Esophagus (tissue), 2 donors: Measurements from ENCODE around the gene ADH5. TPM values are rescaled to one million over a fixed set of nuclear protein-coding genes. Genes with fewer than 3 reads are reported as not detected.
"Not testable (repeated sequence)": the region's sequence is repeated elsewhere in the genome, so short reads cannot be mapped to it uniquely, and the experiment has no call there.

ENCODE experiments used
- H3K27ac ChIP-seq, 2 donors: one replicate each; pipeline ENCODE4 v1.5.1; 2013; ENCODE audit warnings: low read depth in 2 of 2, mild to moderate bottlenecking in 2 of 2, inconsistent platforms in 1 of 2, low read length in 1 of 2, moderate library complexity in 1 of 2
- H3K27me3 ChIP-seq, 2 donors: one replicate each; pipeline ENCODE4 v1.6.1; 2013; ENCODE audit warnings: low read length in 2 of 2, control low read depth in 1 of 2, mild to moderate bottlenecking in 1 of 2; ENCODE audit not compliant: insufficient read depth in 2 of 2, control insufficient read depth in 1 of 2
- H3K36me3 ChIP-seq, 2 donors: one replicate each; pipeline ENCODE4 v1.6.1; 2013; ENCODE audit warnings: low read length in 1 of 2; ENCODE audit not compliant: control insufficient read depth in 2 of 2, insufficient read depth in 2 of 2
- H3K4me1 ChIP-seq, 2 donors: one replicate each; pipeline ENCODE4 v1.6.1; 2013; ENCODE audit warnings: low read length in 1 of 2; ENCODE audit not compliant: control insufficient read depth in 2 of 2, insufficient read depth in 2 of 2
- H3K4me3 ChIP-seq, 2 donors: one replicate each; pipeline ENCODE4 v1.5.1; 2013; ENCODE audit warnings: low read length in 2 of 2, mild to moderate bottlenecking in 2 of 2, low read depth in 1 of 2, moderate library complexity in 1 of 2
- H3K9me3 ChIP-seq, 2 donors: one replicate each; pipeline ENCODE4 v1.6.1; 2013; ENCODE audit warnings: mild to moderate bottlenecking in 2 of 2, low read depth in 1 of 2, low read length in 1 of 2, moderate library complexity in 1 of 2; ENCODE audit not compliant: control insufficient read depth in 2 of 2, insufficient read depth in 1 of 2
- WGBS, 2 donors: extraction: QIAGEN DNeasy Blood & Tissue Kit; methylation state at CpG; one replicate each; pipeline ENCODE4 v1.1.7; 2013; 5-methylcytosine and 5-hydroxymethylcytosine counted together
- polyA plus RNA-seq, 2 donors: library from polyadenylated mRNA; stranded (reverse); fragments of 200-250 nt; gene quantifications; one replicate each; pipeline ENCODE4 v1.2.3, GENCODE V29; 2013
- donor health status: healthy with polysubstance abuse.
- donor health status: Bipolar disorder and iron deficiency.

The ADH5 gene
- polyA plus RNA-seq, 2 donors = 51.0 to 112 TPM

- Histone ChIP-seq H3K27me3 (no peaks in the 10 kb centered on the region), H3K9me3 (no peaks in the 10 kb centered on the region), H3K4me1 (no peaks in the 10 kb centered on the region), H3K27ac (no peak overlapping the region), H3K4me3 (no peak overlapping the region), H3K36me3 (peaks cover 8 to 17% of the 10 kb centered on the region in 2 donors)
- WGBS, 2 donors = 90 to 95% methylated on average over 5 of the region's 5 CpGs
Measured at GRCh38 chr4:99076292-99076976, 12.2 kb downstream of the ADH5 start.

- Histone ChIP-seq H3K4me1 (no peaks in the 10 kb centered on the region), H3K27me3 (no peaks in the 10 kb centered on the region), H3K9me3 (no peaks in the 10 kb centered on the region), H3K36me3 (peaks cover 5 to 11% of the 10 kb centered on the region in 2 donors), H3K4me3 (no peak overlapping the region), H3K27ac (no peak overlapping the region)
- 95 to 96% methylated on average over 7 of the region's 7 CpGs for WGBS, 2 donors
Measured at GRCh38 chr4:99074816-99075215, 13.8 kb downstream of the ADH5 start.

GRCh38 chr4:99071159-99071558 lies 17.4 kb downstream of the ADH5 start:
- 81% methylated on average over 5 of the region's 5 CpGs for WGBS, 2 donors
- Histone ChIP-seq H3K9me3 (no peaks in the 10 kb centered on the region), H3K36me3 (peaks cover 3 to 11% of the 10 kb centered on the region in 2 donors), H3K4me3 (no peak overlapping the region), H3K27me3 (no peaks in the 10 kb centered on the region), H3K27ac (no peak overlapping the region), H3K4me1 (no peaks in the 10 kb centered on the region)

- H3K4me3 ChIP-seq = no peak overlapping the region
- no peak overlapping the region for H3K27ac ChIP-seq
- H3K36me3 ChIP-seq = peaks cover 0 to 3% of the 10 kb centered on the region in 2 donors
- WGBS, 2 donors = 82 to 88% methylated on average over 1 of the region's 1 CpG
- H3K27me3 ChIP-seq = no peaks in the 10 kb centered on the region
- no peaks in the 10 kb centered on the region for H3K4me1 ChIP-seq
- no peaks in the 10 kb centered on the region for H3K9me3 ChIP-seq
Measured at GRCh38 chr4:99067617-99068016, 21.0 kb downstream of the ADH5 start.

- not testable (repeated sequence) for H3K9me3 ChIP-seq, H3K36me3 ChIP-seq, H3K4me1 ChIP-seq, H3K27ac ChIP-seq, H3K27me3 ChIP-seq, H3K4me3 ChIP-seq
- WGBS, 2 donors = 99 to 100% methylated on average over 1 to 2 of the region's 2 CpGs
Measured at GRCh38 chr4:99065521-99065920, 23.1 kb downstream of the ADH5 start.

- Histone ChIP-seq H3K4me3 (no peak overlapping the region), H3K27me3 (no peaks in the 10 kb centered on the region), H3K36me3 (peaks cover 2 to 14% of the 10 kb centered on the region in 2 donors), H3K4me1 (no peaks in the 10 kb centered on the region), H3K9me3 (no peaks in the 10 kb centered on the region), H3K27ac (no peak overlapping the region)
- WGBS, 2 donors = 68 to 76% methylated on average over 4 of the region's 4 CpGs
Measured at GRCh38 chr4:99062120-99062519, 26.5 kb downstream of the ADH5 start.

GRCh38 chr4:99061048-99061700 lies 27.4 kb downstream of the ADH5 start:
- WGBS, 2 donors = 88 to 94% methylated on average over 8 of the region's 8 CpGs
- Histone ChIP-seq H3K36me3 (peaks cover 2 to 14% of the 10 kb centered on the region in 2 donors), H3K4me3 (no peak overlapping the region), H3K4me1 (no peaks in the 10 kb centered on the region), H3K9me3 (no peaks in the 10 kb centered on the region), H3K27ac (no peak overlapping the region), H3K27me3 (no peaks in the 10 kb centered on the region)

- Histone ChIP-seq H3K4me3 (no peak overlapping the region), H3K4me1 (no peaks in the 10 kb centered on the region), H3K9me3 (no peaks in the 10 kb centered on the region), H3K36me3 (peaks cover 2 to 14% of the 10 kb centered on the region in 2 donors), H3K27me3 (no peaks in the 10 kb centered on the region), H3K27ac (no peak overlapping the region)
- WGBS, 2 donors = 96 to 98% methylated on average over 1 of the region's 1 CpG
Measured at GRCh38 chr4:99059550-99059949, 29.0 kb downstream of the ADH5 start.

- H3K4me1 ChIP-seq = no peaks in the 10 kb centered on the region
- H3K4me3 ChIP-seq = no peak overlapping the region
- H3K36me3 ChIP-seq = peaks cover 2 to 14% of the 10 kb centered on the region in 2 donors
- 88 to 93% methylated on average over 2 of the region's 2 CpGs for WGBS, 2 donors
- no peaks in the 10 kb centered on the region for H3K27me3 ChIP-seq
- H3K9me3 ChIP-seq = no peaks in the 10 kb centered on the region
- H3K27ac ChIP-seq = no peak overlapping the region
Measured at GRCh38 chr4:99058228-99058627, 30.4 kb downstream of the ADH5 start.
